Hepatocyte (in vitro differentiated cells): ENCODE results near the gene FES. TPM values are rescaled to one million over a fixed set of nuclear protein-coding genes. Genes with fewer than 3 reads are reported as not detected.

ENCODE experiments used
- DNase-seq: peaks from one replicate; pipeline ENCODE4 v3.0.0-alpha.2; 2016; ENCODE audit warnings: low spot score
- H2AFZ ChIP-seq: fragments of 200-600 bp; sonication (generic); 2 replicates; pipeline ENCODE4 v1.6.0; 2016; ENCODE audit warnings: antibody characterized with exemption, mild to moderate bottlenecking
- H3K27ac ChIP-seq: fragments of 200-600 bp; sonication (generic); 2 replicates; pipeline ENCODE4 v1.5.1; 2016; ENCODE audit warnings: mild to moderate bottlenecking
- H3K27me3 ChIP-seq: fragments of 200-600 bp; sonication (generic); 2 replicates; pipeline ENCODE4 v1.6.1; 2016
- H3K36me3 ChIP-seq: fragments of 200-600 bp; sonication (generic); replicated peaks from 2 replicates; pipeline ENCODE4 v1.5.1; 2016; ENCODE audit warnings: low read depth; ENCODE audit not compliant: insufficient read depth
- H3K4me1 ChIP-seq: fragments of 200-600 bp; sonication (generic); 2 replicates; pipeline ENCODE4 v1.5.1; 2016; ENCODE audit warnings: mild to moderate bottlenecking, moderate library complexity; ENCODE audit not compliant: insufficient read depth
- H3K4me2 ChIP-seq: fragments of 200-600 bp; sonication (generic); 2 replicates; pipeline ENCODE4 v1.6.0; 2016
- H3K4me3 ChIP-seq: fragments of 200-600 bp; sonication (generic); 2 replicates; pipeline ENCODE4 v1.5.1; 2016; ENCODE audit warnings: mild to moderate bottlenecking
- H3K79me2 ChIP-seq: fragments of 200-600 bp; sonication (generic); 2 replicates; pipeline ENCODE4 v1.6.0; 2017; ENCODE audit warnings: mild to moderate bottlenecking
- H3K9me2 ChIP-seq: fragments of 200-600 bp; sonication (generic); replicated peaks from 2 replicates; pipeline ENCODE4 v1.6.0; 2017; ENCODE audit warnings: mild to moderate bottlenecking; ENCODE audit not compliant: insufficient read depth
- H3K9me3 ChIP-seq: fragments of 200-600 bp; sonication (generic); 2 replicates; pipeline ENCODE4 v1.5.1; 2016; ENCODE audit warnings: low read depth, mild to moderate bottlenecking
- H4K20me1 ChIP-seq: fragments of 200-600 bp; sonication (generic); 2 replicates; pipeline ENCODE4 v1.6.0; 2016; ENCODE audit warnings: mild to moderate bottlenecking; ENCODE audit not compliant: insufficient read depth, poor library complexity, severe bottlenecking
- CTCF ChIP-seq: fragments of 200-600 bp; sonication (generic); IDR thresholded peaks from 2 replicates; pipeline ENCODE4 v1.5.1; 2016; ENCODE audit warnings: antibody characterized with exemption, mild to moderate bottlenecking; ENCODE audit not compliant: poor library complexity
- EZH2 ChIP-seq: fragments of 200-600 bp; sonication (generic); IDR thresholded peaks from 2 replicates; pipeline ENCODE4 v1.6.1; 2016; ENCODE audit warnings: antibody characterized with exemption, mild to moderate bottlenecking, borderline replicate concordance
- EZH2phosphoT487 ChIP-seq: fragments of 200-600 bp; sonication (generic); IDR thresholded peaks from one replicate; pipeline ENCODE4 v1.6.1; 2018; ENCODE audit warnings: antibody characterized with exemption, mild to moderate bottlenecking, low read depth, moderate library complexity; ENCODE audit not compliant: unreplicated experiment, severe bottlenecking
- WGBS: methylation state at CpG from one replicate; pipeline ENCODE4 v1.1.6; 2016; ENCODE audit warnings: low lambda C conversion rate; ENCODE audit errors: missing lambda C conversion rate; 5-methylcytosine and 5-hydroxymethylcytosine counted together
- polyA plus RNA-seq: library from polyadenylated mRNA; unstranded; fragments of >200 nt; fragmentation: Nextera tagmentation; extraction: Ambion mirVana; gene quantifications from 2 replicates; pipeline ENCODE4 v1.2.1, GENCODE V29; 2016
- total RNA-seq: library from RNA; depleted of rRNA; stranded (reverse); fragments of >200 nt; gene quantifications from 2 replicates; pipeline ENCODE4 v1.2.3, GENCODE V29; 2014

Gene FES
- total and polyA plus RNA-seq, 2 experiments from 2014 or later: 7.3 to 13.5 TPM

- Histone ChIP-seq H3K4me3 (peak within 1 kb of the TSS; percentile 51), H2AFZ (peak within 1 kb of the TSS; percentile 89), H3K4me2 (peak within 1 kb of the TSS; percentile 93), H3K27ac (peak within 1 kb of the TSS; percentile 95), H3K9me3 (no peaks in the 10 kb centered on the region), H3K79me2 (peaks cover 3% of the 10 kb centered on the region), H3K27me3 (no peaks in the 10 kb centered on the region), H3K36me3 (no peaks in the 10 kb centered on the region), H3K4me1 (peaks cover 13% of the 10 kb centered on the region), H4K20me1 (no peaks in the 10 kb centered on the region), H3K9me2 (no peaks in the 10 kb centered on the region)
- TF ChIP-seq EZH2phosphoT487: no peak
- no peak for TF ChIP-seq EZH2
- no peak for TF ChIP-seq CTCF
- WGBS: under 1% methylated on average over 45 of the region's 81 CpGs
- peak; percentile 79 for DNase-seq
Observed at GRCh38 chr15:90902840-90903732, 18.8 kb downstream of the FES start, which contains the start of gene MAN2A2. Gene MAN2A2, plus strand, starts transcription at chr15:90903302. Its CDS starts 906 bp downstream, at chr15:90904208.

- H3K79me2 ChIP-seq: peaks cover 3% of the 10 kb centered on the region
- DNase-seq: peak; percentile 54
- WGBS: 37% methylated on average over 18 of the region's 18 CpGs
- H3K4me1 ChIP-seq: peaks cover 13% of the 10 kb centered on the region
- H3K4me3 ChIP-seq: peak overlapping the region; percentile 51
- peak overlapping the region; percentile 89 for H2AFZ ChIP-seq
- no peaks in the 10 kb centered on the region for H3K36me3 ChIP-seq
- peak overlapping the region; percentile 93 for H3K4me2 ChIP-seq
- no peaks in the 10 kb centered on the region for H3K9me2 ChIP-seq
- no peaks in the 10 kb centered on the region for H3K9me3 ChIP-seq
- peak overlapping the region; percentile 75 for H3K27ac ChIP-seq
- H4K20me1 ChIP-seq: no peaks in the 10 kb centered on the region
- TF ChIP-seq EZH2phosphoT487 (no peak), EZH2 (no peak), CTCF (no peak)
- H3K27me3 ChIP-seq: no peaks in the 10 kb centered on the region
Observed at GRCh38 chr15:90903733-90904536, 19.6 kb downstream of the FES start.

- Histone ChIP-seq H3K27me3 (no peaks in the 10 kb centered on the region), H3K27ac (no peak overlapping the region), H3K9me2 (no peaks in the 10 kb centered on the region), H2AFZ (no peak overlapping the region), H3K9me3 (no peaks in the 10 kb centered on the region), H4K20me1 (no peaks in the 10 kb centered on the region), H3K36me3 (no peaks in the 10 kb centered on the region), H3K79me2 (peaks cover 3% of the 10 kb centered on the region), H3K4me1 (peaks cover 13% of the 10 kb centered on the region), H3K4me2 (no peak overlapping the region), H3K4me3 (no peak overlapping the region)
- over 99% methylated on average over 9 of the region's 9 CpGs for WGBS
- no peak for DNase-seq
- no peak for TF ChIP-seq EZH2
- no peak for TF ChIP-seq CTCF
- TF ChIP-seq EZH2phosphoT487: no peak
Observed at GRCh38 chr15:90904746-90905145, 20.4 kb downstream of the FES start.
